ENCODE measurements around the gene LMBR1. TPM values are rescaled to one million over a fixed set of nuclear protein-coding genes. Genes with fewer than 3 reads are reported as not detected.
"Not testable (repeated sequence)": the region's sequence is repeated elsewhere in the genome, so short reads cannot be mapped to it uniquely, and the experiment has no call there.

The LMBR1 gene
- total RNA-seq, 1 donor from 2014 or later = 235 TPM

- no peak for DNase-seq
Measured at GRCh38 chr7:156845379-156846101, 47.4 kb downstream of the LMBR1 start.

- DNase-seq = not testable (repeated sequence)
Measured at GRCh38 chr7:156843582-156843981, 49.4 kb downstream of the LMBR1 start.

DNA sequence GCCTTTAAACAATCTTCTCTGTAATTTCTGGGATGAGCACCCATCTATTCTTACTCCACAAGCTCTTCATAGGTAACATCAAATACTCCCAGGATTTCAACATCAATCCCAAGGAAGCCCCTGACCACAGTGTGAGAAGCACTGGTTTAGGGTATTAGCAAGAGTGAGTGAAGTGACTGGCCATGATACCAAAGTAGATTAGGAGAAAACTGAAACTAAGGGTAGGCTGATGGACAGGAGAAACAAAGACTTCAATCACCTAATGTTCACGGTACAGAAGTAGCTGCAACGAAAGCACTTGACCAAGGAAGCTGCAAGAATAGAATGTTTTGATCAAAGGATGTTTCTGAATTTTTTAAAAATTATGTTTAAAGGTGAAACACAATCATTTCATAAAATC lies 49.8 kb downstream of the LMBR1 start:
- no peak for DNase-seq

- no peak for DNase-seq
Measured at GRCh38 chr7:156842740-156843140, 50.2 kb downstream of the LMBR1 start.

DNA sequence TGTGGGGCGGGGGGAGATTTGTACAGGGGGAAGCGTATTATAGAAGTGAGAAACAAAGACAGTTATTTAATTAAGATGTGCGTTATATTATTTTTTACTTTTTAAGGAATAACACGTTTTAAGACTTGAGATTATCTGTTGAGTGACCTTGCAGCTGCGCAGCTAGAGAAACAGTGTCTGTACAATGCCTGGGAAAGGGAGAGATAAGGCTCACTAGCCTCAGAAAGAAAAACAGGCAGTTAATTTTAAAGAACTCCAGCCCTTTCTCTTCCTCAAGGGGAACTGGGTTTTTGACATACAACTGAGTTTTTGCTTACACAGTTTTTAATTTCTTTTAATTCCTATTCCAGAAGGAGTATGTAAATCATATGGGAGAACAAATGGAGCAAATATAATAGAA lies 50.7 kb downstream of the LMBR1 start:
- DNase-seq = no peak

GRCh38 chr7:156841497-156841896 lies 51.5 kb downstream of the LMBR1 start:
- DNase-seq = no peak

- no peak for DNase-seq
Measured at GRCh38 chr7:156840134-156840533, 52.8 kb downstream of the LMBR1 start.

DNA sequence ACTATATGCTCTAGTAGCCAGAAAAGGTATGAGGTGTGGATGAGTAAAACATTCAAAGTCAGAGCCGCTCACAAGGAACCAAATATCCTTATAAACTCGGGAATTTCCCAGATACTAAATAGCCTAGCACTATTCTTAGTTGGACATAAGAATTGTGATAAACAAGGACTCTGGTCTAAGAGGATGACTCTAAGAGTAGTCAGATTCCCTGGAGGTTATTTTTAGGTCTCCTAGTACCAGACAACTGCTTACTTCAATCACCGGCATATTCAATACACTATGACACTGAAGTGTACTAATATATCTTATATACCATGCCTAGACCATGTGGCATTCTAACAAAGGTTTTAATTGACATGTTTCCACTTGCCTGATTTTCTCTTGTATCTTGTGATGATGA lies 56.5 kb downstream of the LMBR1 start:
- no peak for DNase-seq

DNA sequence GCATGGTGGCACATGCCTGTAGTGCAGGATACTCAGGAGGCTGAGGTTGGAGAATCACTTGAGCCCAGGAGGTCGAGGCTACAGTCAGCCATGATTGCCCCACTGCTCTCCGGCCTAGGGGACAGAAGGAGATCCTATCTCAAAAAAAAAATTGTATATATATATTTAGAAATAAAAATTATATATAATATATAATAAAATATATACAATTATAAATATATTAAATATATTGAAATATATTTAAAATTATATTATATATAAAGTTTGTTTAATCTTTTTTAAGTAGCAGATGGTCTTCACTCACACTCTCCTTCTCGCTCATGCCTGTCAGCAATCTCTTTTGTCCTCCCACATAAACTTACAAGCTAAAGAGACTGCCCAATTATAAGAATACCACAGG lies 58.5 kb downstream of the LMBR1 start:
- no peak for DNase-seq

DNA sequence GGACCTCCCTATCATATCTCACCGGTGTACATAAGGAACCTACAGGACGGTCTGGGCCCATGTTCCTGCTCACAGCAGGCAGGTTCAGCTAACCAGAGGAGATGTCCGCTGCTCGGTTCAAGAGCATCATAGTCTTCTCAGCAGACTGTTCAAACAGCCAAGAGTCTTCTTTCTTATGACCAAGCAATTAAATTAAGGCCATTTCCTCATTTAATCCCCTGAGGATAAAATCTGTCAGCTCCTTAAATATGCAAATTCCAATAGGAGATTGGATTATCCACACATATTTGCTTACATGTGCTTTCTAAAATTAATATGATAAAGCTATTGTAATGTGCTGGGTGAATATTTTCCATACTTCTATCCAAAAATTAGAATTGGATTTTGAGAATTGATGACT lies 59.7 kb downstream of the LMBR1 start:
- DNase-seq = no peak

- DNase-seq = no peak
Measured at GRCh38 chr7:156832195-156832877, 60.6 kb downstream of the LMBR1 start.

DNA sequence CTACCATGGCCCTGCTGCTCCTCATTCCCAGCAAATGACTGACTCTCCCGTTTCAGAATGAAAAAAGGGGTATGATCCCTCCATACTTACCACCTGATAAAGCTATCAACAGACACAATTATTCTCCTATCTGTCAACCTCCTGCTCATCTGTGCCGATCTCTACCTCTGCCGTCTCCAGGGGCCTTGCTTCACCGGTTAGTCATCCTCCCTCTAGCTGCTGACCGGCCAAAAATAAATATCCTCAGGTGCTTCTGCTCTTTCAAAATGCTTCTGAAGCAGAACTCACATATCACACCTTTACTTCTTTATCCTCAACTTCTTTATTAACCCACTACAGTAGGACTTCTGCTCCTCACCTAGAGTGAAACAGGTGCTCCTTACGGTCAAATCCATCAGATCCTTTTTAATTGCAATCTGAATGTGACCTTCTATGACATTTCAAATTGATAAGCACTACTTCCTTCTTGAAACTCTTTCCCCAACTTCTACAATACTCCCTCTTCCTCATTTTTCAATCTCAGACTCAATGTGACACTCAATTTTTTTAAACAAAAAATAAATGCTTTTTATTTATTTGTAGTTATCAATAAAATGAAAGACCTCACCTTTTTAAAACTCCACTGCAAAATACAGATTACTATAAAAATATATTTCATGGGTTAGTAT lies 63.2 kb downstream of the LMBR1 start:
- DNase-seq = no peak

- no peak for DNase-seq
Measured at GRCh38 chr7:156827587-156828203, 65.3 kb downstream of the LMBR1 start.

DNA sequence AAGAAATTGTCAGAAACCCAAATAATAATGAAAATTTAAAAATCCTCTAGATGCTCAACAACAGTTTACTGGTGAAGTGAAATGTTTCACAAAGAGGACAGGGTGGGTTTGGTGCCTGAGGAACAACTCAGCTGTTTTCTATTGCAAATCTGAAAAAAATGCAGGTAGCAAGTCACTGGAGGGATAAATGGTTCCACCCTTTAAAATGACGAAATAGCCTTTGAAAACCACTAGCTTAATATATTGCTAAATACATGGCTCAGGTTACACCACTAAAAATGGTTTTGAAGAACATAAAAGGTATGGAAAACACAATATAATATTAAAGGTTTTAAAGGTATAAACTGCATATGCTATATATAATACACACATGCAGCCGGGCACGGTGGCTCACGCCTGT lies 69.5 kb downstream of the LMBR1 start:
- DNase-seq = no peak

DNA sequence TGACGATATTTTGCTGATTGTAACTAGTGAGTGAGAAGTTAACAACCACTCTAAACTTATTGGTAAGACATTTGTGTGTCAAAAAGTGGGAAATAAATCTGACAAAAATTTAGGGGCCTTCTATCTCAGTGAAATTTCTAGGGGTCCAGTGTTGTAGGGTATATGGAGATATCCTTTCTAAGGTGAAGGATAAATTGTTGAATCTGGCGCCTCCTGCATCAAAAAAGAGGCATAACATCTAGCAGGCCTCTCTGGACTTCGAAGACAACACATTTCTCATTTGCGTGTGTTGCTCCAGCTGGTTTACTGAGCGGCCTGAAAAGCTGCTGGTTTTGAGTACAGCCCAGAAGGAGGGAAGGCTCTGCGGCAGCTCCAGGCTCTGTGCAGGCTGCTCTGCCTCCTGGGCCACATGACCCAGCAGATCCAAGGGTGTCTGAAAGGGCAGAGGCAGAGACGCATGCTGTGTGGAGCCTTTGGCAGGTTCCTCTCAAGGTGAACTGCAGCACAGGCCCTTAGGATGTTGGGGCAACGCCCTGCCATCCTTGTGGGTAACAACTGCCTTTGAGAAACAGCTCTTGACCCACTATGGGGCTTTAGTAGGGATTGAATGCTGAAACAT lies 72.4 kb downstream of the LMBR1 start:
- DNase-seq = no peak

- no peak for DNase-seq
Measured at GRCh38 chr7:156819733-156820295, 73.2 kb downstream of the LMBR1 start.

- no peak for DNase-seq
Measured at GRCh38 chr7:156818133-156818532, 74.8 kb downstream of the LMBR1 start.

GRCh38 chr7:156816943-156817572 lies 75.9 kb downstream of the LMBR1 start:
- no peak for DNase-seq

GRCh38 chr7:156811706-156812105 lies 81.3 kb downstream of the LMBR1 start:
- DNase-seq = no peak

DNA sequence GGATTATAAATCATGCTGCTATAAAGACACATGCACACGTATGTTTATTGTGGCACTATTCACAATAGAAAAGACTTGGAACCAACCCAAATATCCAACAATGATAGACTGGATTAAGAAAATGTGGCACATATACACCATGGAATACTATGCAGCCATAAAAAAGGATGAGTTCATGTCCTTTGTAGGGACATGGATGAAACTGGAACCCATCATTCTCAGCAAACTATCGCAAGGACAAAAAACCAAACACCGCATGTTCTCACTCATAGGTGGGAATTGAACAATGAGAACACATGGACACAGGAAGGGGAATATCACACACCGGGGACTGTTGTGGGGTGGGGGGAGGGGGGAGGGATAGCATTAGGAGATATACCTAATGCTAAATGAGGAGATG lies 89.3 kb downstream of the LMBR1 start:
- not testable (repeated sequence) for DNase-seq

GRCh38 chr7:156802214-156802613 lies 90.8 kb downstream of the LMBR1 start:
- DNase-seq = no peak

DNA sequence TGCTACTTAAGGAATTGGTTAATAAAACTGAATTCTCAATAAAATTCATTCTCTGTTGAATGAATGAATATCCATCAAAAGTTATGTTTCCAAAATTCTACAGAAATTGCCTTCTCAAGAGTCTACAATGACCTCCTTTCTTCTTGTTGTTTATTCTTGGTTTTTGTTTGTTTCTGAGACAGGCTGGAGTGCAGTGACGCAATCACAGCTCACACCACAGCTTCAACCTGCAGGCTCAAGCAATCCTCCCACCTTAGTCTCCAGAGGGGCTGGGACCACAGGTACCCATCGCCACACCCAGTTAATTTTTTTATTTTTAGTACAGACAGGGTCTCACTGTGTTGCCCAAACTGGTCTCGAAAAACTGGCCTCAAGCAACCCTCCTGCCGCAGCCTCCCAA lies 97.6 kb downstream of the LMBR1 start:
- no peak for DNase-seq
